Activated naive CD8-positive, alpha-beta T cell treated with anti-CD3 and anti-CD28 coated beads, Interleukin-2, amount 50 U/mL, for 24 hours (primary cell): Measurements from ENCODE around the gene AAR2.

Experiments used
- ATAC-seq: fragments of 150-1000 bp; cut with Tn5 transposase; one replicate; pipeline ENCODE4 v1.10.0; 2021
- DNase-seq: peaks from one replicate; pipeline ENCODE4 v3.0.0; 2021
- H3K27ac Mint-ChIP-seq: one replicate; pipeline ENCODE4 v1.8.0; 2021; ENCODE audit warnings: mild to moderate bottlenecking, mixed read lengths
- H3K27me3 Mint-ChIP-seq: one replicate; pipeline ENCODE4 v1.8.0; 2021; ENCODE audit warnings: mixed read lengths
- H3K36me3 Mint-ChIP-seq: one replicate; pipeline ENCODE4 v1.8.0; 2021; ENCODE audit warnings: low read depth, mixed read lengths
- H3K4me1 Mint-ChIP-seq: one replicate; pipeline ENCODE4 v1.8.0; 2021; ENCODE audit warnings: mixed read lengths
- H3K4me3 Mint-ChIP-seq: one replicate; pipeline ENCODE4 v1.8.0; 2021; ENCODE audit warnings: mild to moderate bottlenecking, moderate library complexity, mixed read lengths
- H3K9me3 Mint-ChIP-seq: one replicate; pipeline ENCODE4 v1.8.0; 2021; ENCODE audit warnings: mixed read lengths

Gene AAR2

GRCh38 chr20:36210436-36211021 lies 25.7 kb upstream of the AAR2 start:
- no peak for ATAC-seq
- Mint-ChIP-seq H3K27ac (no peak overlapping the region), H3K27me3 (no peaks in the 10 kb centered on the region), H3K9me3 (no peaks in the 10 kb centered on the region), H3K36me3 (no peaks in the 10 kb centered on the region), H3K4me3 (no peak overlapping the region), H3K4me1 (no peaks in the 10 kb centered on the region)
- DNase-seq: no peak

GRCh38 chr20:36213362-36213761 lies 22.9 kb upstream of the AAR2 start:
- H3K27me3 Mint-ChIP-seq: no peaks in the 10 kb centered on the region
- H3K4me1 Mint-ChIP-seq: no peaks in the 10 kb centered on the region
- no peak for DNase-seq
- no peak overlapping the region for H3K27ac Mint-ChIP-seq
- H3K9me3 Mint-ChIP-seq: no peaks in the 10 kb centered on the region
- no peak overlapping the region for H3K4me3 Mint-ChIP-seq
- ATAC-seq: no peak
- H3K36me3 Mint-ChIP-seq: no peaks in the 10 kb centered on the region

DNA sequence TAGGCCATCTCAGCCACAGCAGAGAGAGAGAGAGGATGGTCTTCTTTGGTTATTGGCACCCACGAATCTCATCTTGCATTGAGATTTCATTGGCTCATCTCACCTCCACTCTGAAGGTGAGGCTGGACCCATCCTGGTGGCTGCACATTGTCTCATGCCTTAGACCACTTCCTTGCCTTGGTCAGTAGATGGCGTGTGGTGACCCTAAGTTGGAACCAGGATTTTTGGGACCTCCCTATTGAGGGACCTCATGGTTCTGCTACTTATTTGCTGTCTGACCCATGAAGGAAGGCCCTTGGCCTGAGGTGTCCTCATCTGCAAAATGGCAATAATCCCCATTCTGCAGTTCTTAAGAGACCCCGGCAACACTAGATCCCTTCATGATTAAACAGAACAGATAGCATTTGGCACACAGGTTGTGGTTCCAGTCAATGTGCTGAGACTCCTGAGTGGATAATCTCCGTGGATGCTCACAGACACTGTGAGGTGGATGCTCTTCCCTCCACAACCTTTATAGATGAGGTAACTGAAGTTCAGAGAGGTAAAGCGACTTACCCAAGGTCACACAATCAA lies 21.5 kb upstream of the AAR2 start:
- Mint-ChIP-seq H3K9me3 (no peaks in the 10 kb centered on the region), H3K27me3 (no peaks in the 10 kb centered on the region), H3K27ac (no peak overlapping the region), H3K36me3 (no peaks in the 10 kb centered on the region), H3K4me1 (no peaks in the 10 kb centered on the region), H3K4me3 (no peak overlapping the region)
- ATAC-seq (no peak), DNase-seq (peak; percentile 8)

- no peaks in the 10 kb centered on the region for H3K27me3 Mint-ChIP-seq
- H3K4me1 Mint-ChIP-seq: no peaks in the 10 kb centered on the region
- no peaks in the 10 kb centered on the region for H3K9me3 Mint-ChIP-seq
- H3K36me3 Mint-ChIP-seq: no peaks in the 10 kb centered on the region
- DNase-seq (no peak), ATAC-seq (no peak)
- H3K4me3 Mint-ChIP-seq: no peak overlapping the region
- H3K27ac Mint-ChIP-seq: no peak overlapping the region
Measured at GRCh38 chr20:36215778-36216177, 20.5 kb upstream of the AAR2 start.

GRCh38 chr20:36216314-36217025 lies 19.8 kb upstream of the AAR2 start:
- no peak overlapping the region for H3K4me3 Mint-ChIP-seq
- H3K27me3 Mint-ChIP-seq: no peaks in the 10 kb centered on the region
- no peaks in the 10 kb centered on the region for H3K36me3 Mint-ChIP-seq
- no peak for ATAC-seq
- H3K4me1 Mint-ChIP-seq: no peaks in the 10 kb centered on the region
- H3K27ac Mint-ChIP-seq: no peak overlapping the region
- no peaks in the 10 kb centered on the region for H3K9me3 Mint-ChIP-seq
- no peak for DNase-seq

GRCh38 chr20:36217226-36217625 lies 19.1 kb upstream of the AAR2 start:
- ATAC-seq (no peak), DNase-seq (no peak)
- Mint-ChIP-seq H3K4me3 (no peak overlapping the region), H3K4me1 (no peaks in the 10 kb centered on the region), H3K27me3 (no peaks in the 10 kb centered on the region), H3K27ac (no peak overlapping the region), H3K9me3 (no peaks in the 10 kb centered on the region), H3K36me3 (no peaks in the 10 kb centered on the region)

DNA sequence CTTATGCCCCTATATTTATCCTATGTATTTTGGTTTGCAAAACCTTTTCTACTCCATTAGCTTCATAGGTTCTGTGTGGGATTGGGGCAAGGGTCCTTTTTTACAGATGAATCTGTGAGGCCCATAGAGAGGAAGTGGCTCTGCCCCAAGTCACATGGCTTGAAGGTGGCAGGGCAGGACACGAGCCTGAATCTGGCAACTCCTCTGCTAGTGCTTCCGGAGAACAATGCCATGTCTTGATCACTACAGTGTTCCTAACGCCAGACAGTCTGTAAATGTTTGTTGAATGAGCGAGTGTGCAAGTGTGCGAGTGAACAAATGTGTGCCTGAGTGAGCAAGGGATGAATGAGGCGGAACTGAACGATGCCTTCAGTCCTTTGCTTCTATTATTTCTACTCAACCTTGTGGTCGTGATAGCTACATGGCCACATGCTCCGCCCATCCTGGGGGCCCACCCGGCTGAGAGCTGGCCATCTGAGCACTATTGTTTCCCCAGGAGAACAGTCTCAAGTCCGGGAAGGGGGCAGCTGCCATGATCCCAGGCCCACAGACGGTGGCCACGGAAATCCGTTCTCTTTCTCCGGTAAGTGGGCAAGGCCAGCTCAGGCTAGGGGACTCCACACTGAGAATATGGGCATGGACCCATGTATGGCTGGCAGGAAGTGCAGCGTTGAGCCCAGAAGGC lies 17.8 kb upstream of the AAR2 start:
- no peak overlapping the region for H3K27ac Mint-ChIP-seq
- DNase-seq: no peak
- H3K9me3 Mint-ChIP-seq: no peaks in the 10 kb centered on the region
- H3K4me1 Mint-ChIP-seq: no peaks in the 10 kb centered on the region
- H3K36me3 Mint-ChIP-seq: no peaks in the 10 kb centered on the region
- H3K27me3 Mint-ChIP-seq: no peaks in the 10 kb centered on the region
- H3K4me3 Mint-ChIP-seq: no peak overlapping the region
- no peak for ATAC-seq

GRCh38 chr20:36219671-36220220 lies 16.5 kb upstream of the AAR2 start:
- H3K4me3 Mint-ChIP-seq: no peak overlapping the region
- H3K36me3 Mint-ChIP-seq: no peaks in the 10 kb centered on the region
- H3K9me3 Mint-ChIP-seq: no peaks in the 10 kb centered on the region
- H3K27me3 Mint-ChIP-seq: no peaks in the 10 kb centered on the region
- DNase-seq (no peak), ATAC-seq (no peak)
- H3K4me1 Mint-ChIP-seq: no peaks in the 10 kb centered on the region
- no peak overlapping the region for H3K27ac Mint-ChIP-seq

DNA sequence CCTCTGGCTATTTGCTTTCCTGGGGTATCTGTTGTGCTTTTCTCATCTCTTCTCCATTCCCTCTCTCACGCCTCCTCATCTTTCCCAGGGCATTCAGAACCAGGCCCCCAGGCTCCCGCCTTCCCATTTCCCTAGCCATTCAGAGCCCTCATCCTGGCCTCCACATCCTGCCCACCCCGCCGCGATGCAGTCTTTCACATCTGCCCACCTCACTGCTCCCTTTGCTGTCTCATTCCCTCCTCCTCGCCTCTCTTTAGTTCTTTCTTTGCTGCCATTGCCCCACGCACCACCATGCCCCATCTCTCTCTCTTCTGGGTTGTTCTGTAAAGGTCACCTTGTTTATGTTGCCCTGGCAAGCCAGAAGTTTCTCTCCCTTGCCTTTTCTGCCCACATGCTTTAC lies 10.6 kb upstream of the AAR2 start:
- Mint-ChIP-seq H3K36me3 (no peaks in the 10 kb centered on the region), H3K9me3 (no peaks in the 10 kb centered on the region), H3K27me3 (peaks cover 4% of the 10 kb centered on the region), H3K4me3 (no peak overlapping the region), H3K27ac (no peak overlapping the region), H3K4me1 (peaks cover 2% of the 10 kb centered on the region)
- ATAC-seq (no peak), DNase-seq (no peak)

- H3K27ac Mint-ChIP-seq: no peak overlapping the region
- no peaks in the 10 kb centered on the region for H3K36me3 Mint-ChIP-seq
- H3K27me3 Mint-ChIP-seq: peaks cover 9% of the 10 kb centered on the region
- ATAC-seq (no peak), DNase-seq (no peak)
- H3K4me1 Mint-ChIP-seq: peaks cover 2% of the 10 kb centered on the region
- no peak overlapping the region for H3K4me3 Mint-ChIP-seq
- H3K9me3 Mint-ChIP-seq: no peaks in the 10 kb centered on the region
Measured at GRCh38 chr20:36228770-36229169, 7.5 kb upstream of the AAR2 start.

DNA sequence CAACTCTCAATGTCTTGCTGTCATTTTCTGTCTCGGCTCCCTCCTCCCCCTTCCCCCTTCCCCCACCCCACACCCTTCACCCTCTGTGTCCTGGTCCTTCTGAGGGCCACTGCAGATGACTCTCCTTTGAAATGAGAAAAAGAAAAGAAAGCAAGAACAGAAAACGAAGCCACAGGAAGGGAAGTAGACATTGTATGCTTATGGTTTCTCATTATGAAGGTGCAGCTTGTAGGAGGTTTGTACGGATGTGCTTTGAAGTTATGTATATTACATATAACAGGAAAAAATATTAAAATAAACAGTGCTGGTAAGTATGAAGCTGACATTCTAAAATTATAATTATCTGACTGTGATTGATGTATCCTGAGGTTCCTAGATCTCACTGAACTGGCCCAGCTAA lies 6.3 kb upstream of the AAR2 start:
- Mint-ChIP-seq H3K27me3 (peaks cover 9% of the 10 kb centered on the region), H3K4me1 (peaks cover 2% of the 10 kb centered on the region)

DNA sequence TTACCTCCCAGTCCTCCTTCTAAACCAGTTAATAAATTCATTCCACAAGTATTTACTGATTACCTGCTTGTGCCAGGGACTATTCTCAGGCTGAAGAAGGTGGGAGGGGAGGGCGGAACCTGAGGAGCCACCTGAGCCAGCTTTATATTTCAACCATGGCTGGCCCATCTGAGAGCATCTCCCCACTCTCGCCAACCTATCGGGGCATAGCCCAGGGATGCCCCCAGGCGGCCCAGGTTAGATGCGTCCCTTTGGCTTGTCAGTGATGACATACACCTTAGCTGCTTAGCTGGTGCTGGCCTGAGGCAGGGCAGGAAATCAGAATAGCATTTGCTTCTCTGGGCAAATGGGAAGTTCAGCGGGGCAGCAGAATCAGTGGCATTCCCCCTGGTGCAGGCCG lies 4.9 kb upstream of the AAR2 start:
- Mint-ChIP-seq H3K4me3 (no peak overlapping the region), H3K9me3 (no peaks in the 10 kb centered on the region)
- no peak for ATAC-seq

More for the DNA sequence above, 6.3 kb upstream of the AAR2 start:
- Mint-ChIP-seq H3K4me3 (no peak overlapping the region), H3K27ac (no peak overlapping the region), H3K9me3 (no peaks in the 10 kb centered on the region), H3K36me3 (no peaks in the 10 kb centered on the region)
- no peak for DNase-seq
- ATAC-seq: no peak

DNA sequence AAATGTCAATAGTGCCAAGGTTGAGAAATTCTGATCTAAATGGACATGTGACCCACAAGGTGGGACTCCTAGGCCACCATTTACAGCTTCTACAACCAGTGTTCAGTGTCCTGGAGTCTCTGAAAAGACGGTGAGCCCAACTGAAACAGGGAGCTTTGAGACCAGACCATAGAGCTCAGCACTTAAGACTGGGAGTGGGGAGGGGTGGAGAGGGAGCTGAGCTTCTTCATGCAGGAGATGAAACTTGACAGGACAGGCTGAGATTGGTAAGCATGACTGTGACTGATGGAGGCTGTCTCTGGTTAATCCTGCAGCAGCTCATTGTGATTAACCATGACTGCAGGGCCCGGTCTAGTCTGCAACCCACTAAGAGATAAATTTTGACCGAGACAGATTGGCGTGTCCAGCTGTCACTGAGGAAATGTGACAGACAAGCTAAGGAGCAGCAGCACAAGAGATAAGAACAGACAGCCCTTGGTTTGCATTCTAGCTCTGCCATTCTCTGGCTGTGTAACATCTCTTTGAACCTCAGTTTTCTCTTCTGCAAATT lies 1.4 kb upstream of the AAR2 start:
- no peak for ATAC-seq
- DNase-seq: no peak
- H3K9me3 Mint-ChIP-seq: no peaks in the 10 kb centered on the region
- no peak overlapping the region for H3K4me3 Mint-ChIP-seq
- no peak overlapping the region for H3K27ac Mint-ChIP-seq
- H3K4me1 Mint-ChIP-seq: peaks cover 30% of the 10 kb centered on the region
- H3K27me3 Mint-ChIP-seq: peaks cover 5% of the 10 kb centered on the region
- H3K36me3 Mint-ChIP-seq: peaks cover 15% of the 10 kb centered on the region

More for the DNA sequence above, 4.9 kb upstream of the AAR2 start:
- H3K4me1 Mint-ChIP-seq: peaks cover 5% of the 10 kb centered on the region
- no peak overlapping the region for H3K27ac Mint-ChIP-seq
- H3K36me3 Mint-ChIP-seq: no peaks in the 10 kb centered on the region
- DNase-seq: no peak
- H3K27me3 Mint-ChIP-seq: peaks cover 5% of the 10 kb centered on the region

- peak; percentile 2 for ATAC-seq
- Mint-ChIP-seq H3K27me3 (peaks cover 5% of the 10 kb centered on the region), H3K9me3 (no peaks in the 10 kb centered on the region), H3K4me1 (peaks cover 34% of the 10 kb centered on the region), H3K4me3 (peak overlapping the region; percentile 96), H3K36me3 (peaks cover 26% of the 10 kb centered on the region), H3K27ac (peak overlapping the region; percentile 92)
- no peak for DNase-seq
Measured at GRCh38 chr20:36236786-36237121, 476 bp downstream of the AAR2 start.
